NCI-H748 (cell line): ENCODE results near the gene TNPO3.
"Not testable (repeated sequence)": the region's sequence is repeated elsewhere in the genome, so short reads cannot be mapped to it uniquely, and the experiment has no call there.

Source experiments
- DNase-seq: peaks from one replicate; lab custom pipeline; 2025; ENCODE audit not compliant: unreplicated experiment; lab: John Stamatoyannopoulos, UW

Gene TNPO3

GRCh38 chr7:129072479-129073011 lies 17.6 kb upstream of the TNPO3 start:
- no peak for DNase-seq

DNA sequence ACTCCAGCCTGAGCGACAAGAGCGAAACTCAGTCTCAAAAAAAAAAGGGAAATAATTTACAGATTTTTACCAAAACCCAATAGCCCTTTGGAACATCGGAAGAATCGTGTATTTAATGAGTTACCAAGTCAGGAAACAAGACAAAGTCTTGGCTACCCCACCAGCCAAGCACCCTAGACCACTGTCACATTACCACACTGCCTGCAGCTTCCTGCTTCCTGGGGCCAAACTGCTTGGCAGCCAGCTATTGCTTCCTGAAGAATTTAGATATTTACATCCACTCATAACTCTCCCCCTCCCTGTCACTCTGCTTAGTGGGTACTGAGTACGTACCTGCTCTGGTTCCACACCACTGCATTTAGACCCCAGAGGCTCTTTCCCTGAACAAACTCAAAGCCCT lies 14.1 kb upstream of the TNPO3 start:
- no peak for DNase-seq

DNA sequence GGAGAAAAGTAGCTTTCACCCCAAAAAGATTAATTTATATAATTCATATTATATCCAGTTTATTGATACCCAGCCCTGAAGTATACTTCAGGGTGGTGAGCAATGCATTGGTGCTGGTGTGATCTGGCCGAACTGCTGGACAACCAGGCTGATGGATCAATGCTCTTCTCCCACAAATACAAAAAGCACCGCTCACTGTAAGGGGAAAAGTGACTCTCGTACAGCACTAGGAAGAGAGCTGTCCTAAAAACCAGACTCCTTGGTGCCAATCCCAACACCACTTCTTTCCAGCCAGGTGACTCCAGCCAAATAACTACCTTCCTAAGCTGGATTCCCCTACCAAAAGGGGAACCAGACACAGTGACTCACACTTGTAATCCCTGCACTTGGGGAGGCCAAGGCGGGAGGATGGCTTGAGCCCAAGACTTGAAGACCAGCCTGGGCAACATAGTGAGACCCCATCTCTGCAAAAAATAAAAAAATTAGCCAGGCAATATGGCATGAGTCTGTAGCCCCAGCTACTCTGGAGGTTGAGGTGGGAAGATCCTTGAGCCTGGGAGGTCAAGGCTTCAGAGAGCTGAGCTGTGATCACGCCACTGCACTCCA lies 13.1 kb upstream of the TNPO3 start:
- no peak for DNase-seq

GRCh38 chr7:129067132-129067561 lies 12.2 kb upstream of the TNPO3 start:
- not testable (repeated sequence) for DNase-seq

GRCh38 chr7:129066290-129067131 lies 11.6 kb upstream of the TNPO3 start:
- DNase-seq: no peak

DNA sequence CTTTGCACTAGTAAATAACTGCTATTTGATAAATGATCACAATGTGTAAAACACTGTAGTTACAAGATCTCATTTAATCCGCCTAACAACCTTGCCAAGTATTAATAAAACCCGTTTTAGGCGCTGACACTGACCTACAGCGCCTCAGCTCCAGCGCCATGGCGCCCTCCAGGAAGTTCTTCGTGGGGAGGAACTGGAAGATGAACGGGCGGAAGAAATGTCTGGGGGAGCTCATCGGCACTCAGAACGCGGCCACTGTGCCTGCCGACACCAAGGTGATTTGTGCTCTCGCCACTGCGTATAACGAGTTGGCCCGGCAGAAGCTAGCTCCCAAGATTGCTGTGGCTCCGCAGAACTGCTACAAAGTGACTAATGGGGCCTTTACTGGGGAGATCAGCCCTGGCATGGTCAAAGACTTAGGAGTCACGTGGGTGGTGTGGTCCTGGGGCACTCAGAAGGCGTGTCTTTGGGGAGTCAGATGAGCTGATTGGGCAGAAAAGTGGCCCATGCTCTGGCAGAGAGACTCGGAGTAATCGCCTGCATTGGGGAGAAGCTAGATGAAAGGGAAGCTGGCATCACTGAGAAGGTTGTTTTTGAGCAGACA lies 1.1 kb upstream of the TNPO3 start:
- no peak for DNase-seq

DNA sequence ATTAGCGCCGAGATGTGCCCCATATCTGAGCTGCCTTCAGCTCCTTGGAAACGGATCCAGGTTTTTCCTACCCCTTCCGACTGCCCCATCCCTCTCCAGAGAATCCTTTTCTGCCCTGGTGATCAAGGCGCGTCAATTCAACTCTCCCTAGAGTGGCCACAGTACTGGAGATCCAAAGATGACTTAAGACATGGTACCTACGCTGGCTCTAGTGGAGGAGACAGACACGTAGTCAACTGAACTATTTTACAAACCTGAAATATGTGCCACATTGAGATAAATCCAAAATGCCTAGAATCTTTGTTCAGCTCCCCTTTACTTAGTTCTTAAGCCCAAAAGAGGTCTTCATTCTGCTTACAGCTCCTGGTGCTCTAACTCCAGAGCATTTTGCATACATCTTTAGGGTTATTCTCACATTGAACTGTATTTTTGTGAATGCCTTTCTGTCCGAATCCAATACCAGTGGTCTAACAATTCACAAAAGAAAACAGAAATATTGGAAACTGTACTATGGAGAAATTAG lies 444 bp upstream of the TNPO3 start:
- no peak for DNase-seq

- DNase-seq: no peak
These were observed 923 bp downstream of the TNPO3 start for GRCh38 chr7:129053938-129054437.

DNA sequence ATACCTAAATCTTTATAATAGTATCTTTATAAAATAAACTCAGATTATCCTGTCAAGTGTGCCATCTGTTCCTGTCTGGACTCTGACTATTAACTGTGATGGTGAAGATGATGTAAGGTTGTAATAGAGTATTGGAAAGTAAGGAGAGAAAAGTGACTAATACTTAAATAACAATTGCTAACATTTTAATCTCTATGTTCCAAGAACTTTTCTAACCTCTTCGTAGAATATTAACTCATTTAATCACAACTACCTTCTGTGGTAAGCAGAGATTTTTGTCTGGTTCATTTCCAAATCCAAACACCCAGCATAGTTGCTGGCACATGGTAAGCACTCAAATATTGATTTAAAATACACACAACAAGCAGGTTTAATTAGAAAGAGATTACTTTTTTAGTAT lies 2.5 kb downstream of the TNPO3 start:
- no peak for DNase-seq

DNA sequence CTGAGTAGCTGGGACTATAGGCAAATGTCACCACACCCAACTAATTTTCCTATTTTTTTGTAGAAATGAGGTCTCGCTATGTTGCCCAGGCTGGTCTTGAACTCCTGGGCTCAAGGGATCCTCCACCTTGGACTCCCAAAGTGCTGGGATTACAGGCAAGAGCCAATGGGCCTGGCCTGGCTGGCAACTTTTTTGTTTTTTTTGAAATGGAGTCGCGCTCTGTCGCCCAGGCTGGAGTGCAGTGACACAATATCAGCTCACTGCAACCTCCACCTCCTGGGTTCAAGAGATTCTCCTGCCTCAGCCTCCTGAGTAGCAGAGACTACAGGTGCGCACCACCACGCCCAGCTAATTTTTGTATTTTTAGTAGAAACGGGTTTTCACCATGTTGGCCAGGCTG lies 3.5 kb downstream of the TNPO3 start:
- not testable (repeated sequence) for DNase-seq

DNA sequence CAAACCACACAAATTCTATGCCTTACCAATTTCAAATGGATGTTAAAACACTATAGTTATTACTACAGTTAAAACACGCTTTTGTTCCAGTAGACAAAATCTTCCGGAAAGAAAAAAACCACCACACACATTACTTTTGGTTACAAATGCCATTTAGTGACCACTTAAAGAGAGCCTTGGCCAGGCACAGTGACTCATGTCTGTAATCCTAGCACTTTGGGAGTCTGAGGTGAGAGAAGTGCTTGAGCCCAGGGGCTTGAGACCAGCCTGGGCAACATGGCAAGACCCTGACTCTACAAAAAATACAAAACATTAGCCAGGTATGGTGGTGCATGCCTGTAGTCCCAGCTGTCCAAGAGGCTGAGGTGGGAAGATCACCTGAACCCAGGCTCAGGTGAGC lies 7.2 kb downstream of the TNPO3 start:
- no peak for DNase-seq

GRCh38 chr7:129045682-129046081 lies 9.2 kb downstream of the TNPO3 start:
- DNase-seq: no peak

GRCh38 chr7:129043012-129043411 lies 11.9 kb downstream of the TNPO3 start:
- DNase-seq: no peak

- no peak for DNase-seq
These were observed 13.5 kb downstream of the TNPO3 start for GRCh38 chr7:129041142-129042085.

DNA sequence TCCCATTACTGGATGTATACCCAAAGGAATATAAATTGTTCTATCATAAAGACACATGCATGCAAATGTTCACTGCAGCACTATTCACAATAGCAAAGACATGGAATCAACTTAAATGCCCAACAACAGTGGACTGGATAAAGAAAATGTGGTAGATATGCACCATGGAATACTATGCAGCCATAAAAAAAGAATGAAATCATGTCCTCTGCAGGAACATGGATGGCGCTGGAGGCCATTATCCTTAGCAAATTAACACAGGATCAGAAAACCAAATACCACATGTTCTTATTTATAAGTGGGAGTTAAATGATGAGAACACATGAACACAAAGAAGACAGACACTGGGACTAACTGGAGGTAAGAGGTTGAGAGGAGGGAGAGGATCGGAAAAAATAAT lies 16.4 kb downstream of the TNPO3 start:
- not testable (repeated sequence) for DNase-seq

- no peak for DNase-seq
These were observed 17.3 kb downstream of the TNPO3 start for GRCh38 chr7:129037585-129037984.

DNA sequence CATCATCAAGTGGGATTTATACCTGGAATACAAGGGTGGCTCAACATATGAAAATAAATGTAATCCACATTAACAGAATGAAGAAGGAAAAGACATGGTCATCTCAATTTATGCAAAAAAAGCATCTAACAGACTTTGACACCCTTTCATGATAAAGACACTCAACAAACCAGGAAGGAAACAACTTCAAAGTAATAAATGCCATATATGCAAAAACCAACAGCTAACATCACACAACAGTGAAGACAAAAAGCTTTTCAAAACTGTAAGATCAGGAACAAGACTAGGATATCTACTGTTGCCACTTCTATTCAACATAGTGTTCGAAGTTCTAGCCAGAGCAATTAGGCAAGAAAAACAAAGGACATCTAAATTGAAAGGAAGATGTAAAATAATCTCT lies 22.9 kb downstream of the TNPO3 start:
- DNase-seq: no peak

- no peak for DNase-seq
These were observed 24.5 kb downstream of the TNPO3 start for GRCh38 chr7:129030440-129030839.

DNA sequence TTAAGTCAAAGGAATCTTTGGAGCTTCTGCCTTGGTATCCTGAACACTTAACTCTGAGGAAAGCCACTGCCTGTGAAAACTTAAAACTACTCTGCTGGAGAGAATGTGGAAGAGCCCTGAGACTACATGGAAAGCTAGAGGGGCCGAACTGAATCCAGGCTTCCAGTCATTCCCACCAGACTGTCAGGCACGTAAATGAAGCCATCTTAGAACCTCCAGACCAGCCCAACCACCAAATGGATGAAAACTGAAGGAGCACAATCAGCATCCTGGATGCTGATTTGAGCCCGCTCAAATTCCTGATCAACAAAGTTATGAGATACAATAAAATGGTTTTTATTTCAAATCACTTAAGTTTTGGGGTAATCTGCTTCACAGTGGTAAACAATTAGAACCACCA lies 30.8 kb downstream of the TNPO3 start:
- no peak for DNase-seq

- DNase-seq: no peak
These were observed 33.3 kb downstream of the TNPO3 start for GRCh38 chr7:129021656-129022055.
